Panc1 (cell line): Measurements from ENCODE around the gene SCAF1.

Source experiments
- CTCF ChIP-seq: fragments of 450-650 bp; IDR thresholded peaks from 2 replicates; pipeline ENCODE4 v1.5.1; 2017; ENCODE audit warnings: mild to moderate bottlenecking
- POLR2AphosphoS5 ChIP-seq: IDR thresholded peaks from 2 replicates; pipeline ENCODE4 v1.6.1; 2012; ENCODE audit warnings: mild to moderate bottlenecking, low read depth, low read length, moderate library complexity

GRCh38 chr19:49639401-49640112 lies 2.5 kb upstream of the SCAF1 start:
- TF ChIP-seq CTCF (no peak), POLR2AphosphoS5 (no peak)
